ENCODE measurements around the gene SLC7A14.

DNA sequence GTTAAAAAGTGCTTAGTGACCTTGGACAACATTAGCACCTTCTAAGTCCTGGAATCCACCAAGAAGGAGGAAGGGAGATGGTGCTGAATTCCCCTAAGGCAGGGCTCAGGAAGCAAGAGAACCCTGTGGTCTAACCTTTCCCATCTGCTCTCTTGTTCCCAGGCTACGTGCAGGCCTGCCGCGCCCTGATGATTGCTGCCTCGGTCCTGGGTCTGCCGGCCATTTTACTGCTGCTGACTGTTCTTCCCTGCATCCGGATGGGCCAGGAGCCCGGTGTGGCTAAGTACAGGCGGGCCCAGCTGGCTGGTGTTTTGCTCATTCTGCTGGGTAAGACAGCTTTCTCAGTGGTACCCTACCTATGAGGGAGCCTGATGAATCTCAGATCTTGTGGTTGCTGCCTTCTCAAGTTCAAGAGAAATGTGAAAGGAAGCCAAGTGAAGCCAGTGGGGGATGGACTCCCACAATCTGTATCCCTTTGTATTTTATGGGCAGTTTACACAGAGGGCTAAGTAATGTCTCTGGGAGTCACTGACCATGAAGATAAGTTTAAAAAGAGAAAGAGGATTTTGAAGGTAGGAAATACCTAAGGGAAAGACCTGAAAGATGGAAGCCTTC lies 162.8 kb downstream of the SLC7A14 start:
- TF ChIP-seq EZH2 (IDR thresholded peaks at IDR 0.05; ENCODE audit: low read length, unreplicated experiment) (no peak), EZH2phosphoT487 (IDR thresholded peaks at IDR 0.05; ENCODE audit: borderline replicate concordance, low read length) (no peak)
- TF ChIP-seq, protein P1, sequence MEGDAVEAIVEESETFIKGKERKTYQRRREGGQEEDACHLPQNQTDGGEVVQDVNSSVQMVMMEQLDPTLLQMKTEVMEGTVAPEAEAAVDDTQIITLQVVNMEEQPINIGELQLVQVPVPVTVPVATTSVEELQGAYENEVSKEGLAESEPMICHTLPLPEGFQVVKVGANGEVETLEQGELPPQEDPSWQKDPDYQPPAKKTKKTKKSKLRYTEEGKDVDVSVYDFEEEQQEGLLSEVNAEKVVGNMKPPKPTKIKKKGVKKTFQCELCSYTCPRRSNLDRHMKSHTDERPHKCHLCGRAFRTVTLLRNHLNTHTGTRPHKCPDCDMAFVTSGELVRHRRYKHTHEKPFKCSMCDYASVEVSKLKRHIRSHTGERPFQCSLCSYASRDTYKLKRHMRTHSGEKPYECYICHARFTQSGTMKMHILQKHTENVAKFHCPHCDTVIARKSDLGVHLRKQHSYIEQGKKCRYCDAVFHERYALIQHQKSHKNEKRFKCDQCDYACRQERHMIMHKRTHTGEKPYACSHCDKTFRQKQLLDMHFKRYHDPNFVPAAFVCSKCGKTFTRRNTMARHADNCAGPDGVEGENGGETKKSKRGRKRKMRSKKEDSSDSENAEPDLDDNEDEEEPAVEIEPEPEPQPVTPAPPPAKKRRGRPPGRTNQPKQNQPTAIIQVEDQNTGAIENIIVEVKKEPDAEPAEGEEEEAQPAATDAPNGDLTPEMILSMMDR (conservative IDR thresholded peaks at IDR 0.05; ENCODE audit: low read depth, low read length): no peak

Data from PC-3 (cell line).